Stomach (tissue), 4 donors: ENCODE data around the gene CASR.

ENCODE experiments used
- CTCF ChIP-seq, 7 experiments: fragments of 450-650 bp in 4 of 7; fragments of 200-600 bp in 3 of 7; sonication (generic) in 3 of 7; IDR thresholded peaks; one replicate each; pipeline ENCODE4 v1.5.1; 2016 to 2019; ENCODE audit warnings: antibody characterized with exemption in 7 of 7, control low read depth in 2 of 7, mild to moderate bottlenecking in 1 of 7
- EP300 ChIP-seq: sonication (generic); formaldehyde crosslinking; IDR thresholded peaks from one replicate; pipeline ENCODE4 v1.6.1; 2017; ENCODE audit warnings: antibody characterized with exemption
- POLR2A ChIP-seq, 4 donors: fragments of 450-650 bp; IDR thresholded peaks; one replicate each; pipeline ENCODE4 v1.6.1; 2016; ENCODE audit warnings: antibody characterized with exemption in 4 of 4, control low read depth in 2 of 4, mild to moderate bottlenecking in 1 of 4, moderate library complexity in 1 of 4
- POLR2AphosphoS5 ChIP-seq, 3 donors: sonication (generic); formaldehyde crosslinking; IDR thresholded peaks; one replicate each; pipeline ENCODE4 v1.6.1; 2016; ENCODE audit warnings: antibody characterized with exemption in 3 of 3

GRCh38 chr3:122295266-122296062 is 112.0 kb downstream of the CASR start:
- TF ChIP-seq CTCF (IDR thresholded peaks at IDR 0.05) = no peak
- TF ChIP-seq POLR2A (IDR thresholded peaks at IDR 0.05) = no peak
- no peak for TF ChIP-seq POLR2AphosphoS5 (IDR thresholded peaks at IDR 0.05)
- no peak for TF ChIP-seq EP300
